Gastroesophageal sphincter (tissue), 3 donors: ENCODE measurements around the gene KCNE1.
A peak's percentile ranks its signal among the peaks of the same experiment; 100 is the strongest.

Experiments
- CTCF ChIP-seq, 4 experiments: fragments of 200-600 bp in 2 of 4; fragments of 450-650 bp in 2 of 4; sonication (generic) in 1 of 4; IDR thresholded peaks; one replicate each; pipeline ENCODE4 v1.5.1; 2017 to 2019; ENCODE audit warnings: antibody characterized with exemption in 4 of 4, mild to moderate bottlenecking in 2 of 4, moderate library complexity in 2 of 4
- POLR2A ChIP-seq, 2 donors: fragments of 450-650 bp; IDR thresholded peaks; one replicate each; pipeline ENCODE4 v1.6.1; 2017; ENCODE audit warnings: antibody characterized with exemption in 2 of 2, mild to moderate bottlenecking in 2 of 2, moderate library complexity in 1 of 2

GRCh38 chr21:34517491-34518245 lies 5.7 kb upstream of the KCNE1 start:
- TF ChIP-seq CTCF (IDR thresholded peaks at IDR 0.05) (peak in 3 of 4 experiments; percentile 7 to 30 (median 13)), POLR2A (IDR thresholded peaks at IDR 0.05) (no peak)
